Left forelimb (tissue), 1 donor: ENCODE measurements around the gene ARVCF.
A peak's percentile ranks its signal among the peaks of the same experiment; 100 is the strongest.

Experiments used
- DNase-seq: peaks from one replicate; pipeline ENCODE4 v3.0.0-alpha.2; 2018; ENCODE audit warnings: low spot score

ARVCF gene

GRCh38 chr22:20029550-20030225 lies 13.1 kb upstream of the ARVCF start:
- DNase-seq: no peak

- DNase-seq: no peak
These were observed 12.4 kb upstream of the ARVCF start for GRCh38 chr22:20028855-20029549.

- no peak for DNase-seq
These were observed 11.6 kb upstream of the ARVCF start for GRCh38 chr22:20027966-20028854.

- no peak for DNase-seq
These were observed 10.5 kb upstream of the ARVCF start for GRCh38 chr22:20026996-20027601.

- DNase-seq: no peak
These were observed 9.7 kb upstream of the ARVCF start for GRCh38 chr22:20026204-20026908.

GRCh38 chr22:20025401-20026203 lies 9.0 kb upstream of the ARVCF start:
- DNase-seq: peak; percentile 48

GRCh38 chr22:20024650-20025397 lies 8.2 kb upstream of the ARVCF start:
- DNase-seq: peak; percentile 41

GRCh38 chr22:20024225-20024624 lies 7.6 kb upstream of the ARVCF start:
- DNase-seq: peak; percentile 38

GRCh38 chr22:20022978-20023613 lies 6.5 kb upstream of the ARVCF start:
- peak; percentile 59 for DNase-seq

GRCh38 chr22:20022231-20022977 lies 5.8 kb upstream of the ARVCF start:
- DNase-seq: peak; percentile 15

GRCh38 chr22:20021196-20022181 lies 4.9 kb upstream of the ARVCF start:
- no peak for DNase-seq

- peak; percentile 94 for DNase-seq
These were observed 4.0 kb upstream of the ARVCF start, which contains the start of gene TANGO2 for GRCh38 chr22:20020533-20021195. Gene TANGO2 (plus strand): TSS chr22:20021110. CDS start chr22:20036799, 15,689 bp downstream.

GRCh38 chr22:20019661-20020532 lies 3.3 kb upstream of the ARVCF start:
- no peak for DNase-seq

GRCh38 chr22:20018001-20018400 lies 1.4 kb upstream of the ARVCF start:
- no peak for DNase-seq

GRCh38 chr22:20017622-20017958 lies 967 bp upstream of the ARVCF start:
- no peak for DNase-seq
